GM19324 (cell line): ENCODE results near the gene COX6B1.
"Not testable (repeated sequence)": the region's sequence is repeated elsewhere in the genome, so short reads cannot be mapped to it uniquely, and the experiment has no call there.

Source experiments
- ATAC-seq: cut with Tn5 transposase; IDR thresholded peaks from one replicate; pipeline ENCODE4 v1.9.1; 2021; ENCODE audit warnings: mild to moderate bottlenecking, moderate library complexity; ENCODE audit not compliant: unreplicated experiment, low FRiP score

The COX6B1 gene

DNA sequence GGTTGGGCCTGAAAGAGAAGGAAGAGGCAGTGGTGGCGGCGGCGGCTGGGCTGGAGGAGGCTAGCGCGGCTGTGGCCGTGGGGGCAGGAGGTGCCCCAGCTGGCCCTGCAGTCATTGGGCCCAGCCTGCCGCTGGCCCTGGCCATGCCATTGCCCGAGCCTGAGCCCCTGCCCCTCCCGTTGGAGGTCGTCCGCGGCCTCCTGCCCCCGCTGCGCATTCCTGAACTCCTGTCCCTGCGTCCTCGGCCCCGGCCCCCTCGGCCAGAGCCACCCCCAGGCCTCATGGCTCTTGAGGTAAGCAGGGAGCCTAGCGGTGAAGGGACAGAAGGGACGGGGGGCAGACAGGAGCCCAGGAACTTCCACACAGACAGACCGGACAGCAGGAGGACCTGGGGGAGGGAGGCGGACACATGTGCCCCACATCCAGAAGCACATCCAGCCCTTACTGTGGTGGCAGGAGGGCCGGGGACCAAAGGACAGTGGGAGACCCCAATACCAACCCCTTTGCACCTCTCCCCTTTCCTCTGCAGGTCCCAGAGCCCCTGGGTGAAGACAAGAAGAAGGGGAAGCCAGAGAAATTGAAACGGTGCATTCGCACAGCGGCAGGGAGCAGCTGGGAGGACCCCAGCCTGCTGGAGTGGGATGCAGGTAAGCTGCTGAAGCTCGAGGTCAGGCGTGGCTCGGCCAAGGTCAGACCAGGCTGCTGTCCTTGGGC, 14.2 kb upstream of the COX6B1 start:
- no peak for ATAC-seq

DNA sequence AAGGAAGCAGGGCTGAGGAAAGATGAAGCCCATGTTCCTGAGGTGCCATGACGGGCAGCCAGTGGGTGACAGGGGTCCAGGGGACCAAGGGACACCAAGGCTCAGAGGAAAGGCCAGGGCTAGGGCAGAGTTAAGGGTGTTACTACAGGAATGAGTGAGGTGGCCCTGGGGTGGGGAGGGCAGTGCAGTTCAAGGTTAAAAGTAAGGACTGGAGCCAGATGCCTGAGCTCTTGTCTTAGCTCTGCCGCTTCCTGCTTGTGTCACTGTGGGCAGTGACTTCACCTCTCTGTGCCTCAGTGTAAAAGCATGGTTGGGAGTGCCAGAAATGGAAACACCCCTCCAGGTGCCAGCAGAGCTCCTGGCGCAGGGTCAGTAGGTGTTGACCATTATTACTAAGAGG, 11.5 kb upstream of the COX6B1 start:
- ATAC-seq: no peak

DNA sequence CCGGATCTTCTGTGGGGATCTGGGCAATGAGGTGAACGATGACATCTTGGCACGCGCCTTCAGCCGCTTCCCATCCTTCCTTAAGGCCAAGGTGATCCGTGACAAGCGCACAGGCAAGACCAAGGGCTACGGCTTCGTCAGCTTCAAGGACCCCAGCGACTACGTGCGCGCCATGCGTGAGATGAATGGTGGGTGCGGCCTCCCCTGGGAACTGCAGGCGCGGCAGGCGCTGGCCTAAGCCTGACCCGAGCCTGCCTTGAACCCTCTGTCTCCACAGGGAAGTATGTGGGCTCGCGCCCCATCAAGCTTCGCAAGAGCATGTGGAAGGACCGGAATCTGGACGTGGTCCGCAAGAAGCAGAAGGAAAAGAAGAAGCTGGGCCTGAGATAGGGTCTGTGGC, 11.0 kb upstream of the COX6B1 start:
- ATAC-seq: no peak

DNA sequence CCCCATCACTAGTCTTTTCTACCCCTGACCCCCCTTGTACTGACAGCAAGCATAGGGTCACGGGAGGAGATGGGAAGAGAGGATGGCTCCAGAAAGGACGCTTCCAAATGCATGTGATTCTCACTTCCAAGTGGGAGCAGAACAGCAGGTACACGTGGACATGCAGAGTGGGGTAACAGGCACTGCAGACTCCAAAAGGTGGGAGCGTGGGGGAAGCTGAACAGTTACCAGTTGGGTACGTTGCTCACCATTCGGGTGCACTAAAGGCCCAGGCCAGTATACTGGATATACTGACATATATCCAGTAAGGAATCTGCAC, 8.8 kb upstream of the COX6B1 start:
- no peak for ATAC-seq

DNA sequence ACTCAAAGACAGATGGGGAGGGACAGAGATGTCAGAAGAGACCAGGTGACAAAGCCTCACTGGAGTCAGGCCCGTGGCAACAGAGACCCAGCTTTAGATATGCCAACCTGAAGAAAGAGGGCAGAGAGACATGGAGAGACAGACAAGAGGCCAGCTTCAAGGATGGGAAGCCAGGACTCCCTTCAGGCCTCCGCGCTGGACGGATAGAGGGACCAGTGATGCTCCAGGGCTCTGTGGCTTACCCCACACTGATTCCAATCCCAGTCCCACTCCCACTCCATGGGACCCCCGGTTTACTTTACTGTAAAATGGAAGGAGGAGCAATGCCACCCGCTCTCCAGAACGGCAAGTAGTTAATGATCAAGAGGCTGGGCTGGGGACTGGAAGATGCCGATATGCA, 8.3 kb upstream of the COX6B1 start:
- ATAC-seq: no peak

DNA sequence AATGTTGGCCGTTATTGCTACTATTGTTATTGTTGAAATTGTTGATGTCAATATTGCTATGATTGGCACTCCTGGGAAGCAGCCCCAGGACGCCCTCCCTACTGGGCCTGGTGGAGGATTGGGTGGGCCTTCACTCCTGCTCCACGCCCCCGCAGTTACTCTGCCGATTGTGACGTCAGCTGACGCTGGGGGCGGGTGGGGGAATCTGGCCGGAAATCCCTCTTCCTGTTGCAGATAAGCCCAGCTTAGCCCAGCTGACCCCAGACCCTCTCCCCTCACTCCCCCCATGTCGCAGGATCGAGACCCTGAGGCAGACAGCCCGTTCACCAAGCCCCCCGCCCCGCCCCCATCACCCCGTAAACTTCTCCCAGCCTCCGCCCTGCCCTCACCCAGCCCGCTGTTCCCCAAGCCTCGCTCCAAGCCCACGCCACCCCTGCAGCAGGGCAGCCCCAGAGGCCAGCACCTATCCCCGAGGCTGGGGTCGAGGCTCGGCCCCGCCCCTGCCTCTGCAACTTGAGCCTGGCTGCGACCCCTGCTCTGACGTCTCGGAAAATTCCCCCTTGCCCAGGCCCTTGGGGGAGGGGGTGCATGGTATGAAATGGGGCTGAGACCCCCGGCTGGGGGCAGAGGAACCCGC, 6.5 kb upstream of the COX6B1 start, which contains the start of gene ETV2:
ETV2 (plus strand) TSS at position 231 of the 637 bp plus-strand sequence. CDS start 716 bp downstream, outside the sequence.
- no peak for ATAC-seq

DNA sequence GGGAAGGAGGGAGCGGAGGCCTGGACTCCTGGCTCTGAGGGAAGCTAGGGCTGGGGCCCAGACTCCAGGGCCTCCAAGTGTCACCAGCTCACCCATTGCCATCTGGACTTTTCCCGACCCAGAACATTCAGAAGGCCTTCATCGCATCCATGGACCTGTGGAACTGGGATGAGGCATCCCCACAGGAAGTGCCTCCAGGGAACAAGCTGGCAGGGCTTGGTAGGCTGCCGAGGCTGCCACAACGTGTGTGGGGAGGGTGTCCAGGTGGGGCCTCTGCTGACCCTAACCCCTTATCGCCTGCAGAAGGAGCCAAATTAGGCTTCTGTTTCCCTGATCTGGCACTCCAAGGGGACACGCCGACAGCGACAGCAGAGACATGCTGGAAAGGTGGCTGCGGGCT, 5.8 kb upstream of the COX6B1 start:
- no peak for ATAC-seq

DNA sequence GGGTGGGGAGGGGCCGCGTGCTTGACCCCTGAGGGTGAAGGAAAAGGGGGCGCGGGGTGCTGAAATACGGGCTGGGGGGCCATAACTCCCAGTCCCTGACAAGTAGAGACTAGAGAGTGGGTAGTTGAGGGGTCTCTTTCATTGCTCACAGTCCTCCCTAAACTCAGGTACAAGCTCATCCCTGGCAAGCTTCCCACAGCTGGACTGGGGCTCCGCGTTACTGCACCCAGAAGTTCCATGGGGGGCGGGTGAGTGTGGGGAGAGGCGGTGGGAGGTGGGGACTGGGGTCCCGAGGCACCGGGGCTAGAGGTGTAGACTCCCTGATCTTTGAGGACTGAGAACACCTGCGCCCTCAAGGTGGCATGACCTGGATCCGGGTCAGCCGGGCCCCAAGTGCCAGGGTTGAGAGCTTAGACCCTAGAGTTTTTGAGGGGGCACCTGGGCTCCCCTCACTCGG, 5.3 kb upstream of the COX6B1 start:
- ATAC-seq: no peak

DNA sequence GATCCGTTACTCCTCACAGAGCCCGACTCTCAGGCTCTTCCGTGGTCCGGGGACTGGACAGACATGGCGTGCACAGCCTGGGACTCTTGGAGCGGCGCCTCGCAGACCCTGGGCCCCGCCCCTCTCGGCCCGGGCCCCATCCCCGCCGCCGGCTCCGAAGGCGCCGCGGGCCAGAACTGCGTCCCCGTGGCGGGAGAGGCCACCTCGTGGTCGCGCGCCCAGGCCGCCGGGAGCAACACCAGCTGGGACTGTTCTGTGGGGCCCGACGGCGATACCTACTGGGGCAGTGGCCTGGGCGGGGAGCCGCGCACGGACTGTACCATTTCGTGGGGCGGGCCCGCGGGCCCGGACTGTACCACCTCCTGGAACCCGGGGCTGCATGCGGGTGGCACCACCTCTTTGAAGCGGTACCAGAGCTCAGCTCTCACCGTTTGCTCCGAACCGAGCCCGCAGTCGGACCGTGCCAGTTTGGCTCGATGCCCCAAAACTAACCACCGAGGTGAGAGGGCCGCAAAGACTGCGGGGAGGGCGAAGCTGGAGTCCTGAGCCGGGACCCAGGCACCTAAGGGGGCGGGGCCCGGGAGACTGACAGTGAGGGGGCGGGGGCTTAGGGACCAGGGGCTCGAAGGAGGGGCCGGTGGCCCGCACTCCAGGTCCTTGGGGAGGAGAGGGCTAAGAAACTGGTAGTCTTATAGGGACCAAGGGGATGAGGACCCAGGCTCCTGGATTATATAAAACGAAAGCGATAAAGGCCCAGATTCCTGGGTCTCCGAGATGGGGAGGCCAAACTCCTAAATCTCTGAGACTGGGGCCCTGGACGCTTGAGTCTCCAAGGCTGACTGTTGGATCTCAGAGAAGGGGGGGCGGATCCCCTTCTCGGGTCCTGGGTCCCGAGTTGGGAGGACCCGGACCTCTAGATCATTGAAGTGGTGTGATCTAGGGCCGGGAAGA, 4.6 kb upstream of the COX6B1 start:
- ATAC-seq: peak; percentile 38

DNA sequence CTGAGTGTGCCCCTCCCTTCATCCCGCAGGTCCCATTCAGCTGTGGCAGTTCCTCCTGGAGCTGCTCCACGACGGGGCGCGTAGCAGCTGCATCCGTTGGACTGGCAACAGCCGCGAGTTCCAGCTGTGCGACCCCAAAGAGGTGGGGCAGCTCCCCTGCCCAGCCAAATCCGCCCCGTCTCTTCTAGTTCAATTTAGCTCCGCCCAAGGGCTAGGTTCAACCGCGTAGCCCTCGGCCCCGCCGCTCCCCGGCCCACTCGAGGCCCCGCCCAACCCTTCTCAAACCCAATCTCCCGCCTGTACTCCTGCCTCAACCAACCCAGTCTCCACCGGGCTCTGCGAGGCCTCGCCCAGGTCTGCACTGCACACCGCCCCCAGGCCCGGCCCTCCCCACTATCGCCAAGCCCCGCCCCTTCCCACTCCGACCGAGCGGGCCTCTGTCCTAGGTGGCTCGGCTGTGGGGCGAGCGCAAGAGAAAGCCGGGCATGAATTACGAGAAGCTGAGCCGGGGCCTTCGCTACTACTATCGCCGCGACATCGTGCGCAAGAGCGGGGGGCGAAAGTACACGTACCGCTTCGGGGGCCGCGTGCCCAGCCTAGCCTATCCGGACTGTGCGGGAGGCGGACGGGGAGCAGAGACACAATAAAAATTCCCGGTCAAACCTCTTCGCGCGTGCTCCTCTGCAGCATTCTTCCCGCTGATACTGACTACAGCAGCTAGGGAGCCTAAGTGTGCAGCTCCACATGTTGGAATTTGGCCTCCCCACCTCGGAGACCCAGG, 3.7 kb upstream of the COX6B1 start:
- peak; percentile 72 for ATAC-seq

DNA sequence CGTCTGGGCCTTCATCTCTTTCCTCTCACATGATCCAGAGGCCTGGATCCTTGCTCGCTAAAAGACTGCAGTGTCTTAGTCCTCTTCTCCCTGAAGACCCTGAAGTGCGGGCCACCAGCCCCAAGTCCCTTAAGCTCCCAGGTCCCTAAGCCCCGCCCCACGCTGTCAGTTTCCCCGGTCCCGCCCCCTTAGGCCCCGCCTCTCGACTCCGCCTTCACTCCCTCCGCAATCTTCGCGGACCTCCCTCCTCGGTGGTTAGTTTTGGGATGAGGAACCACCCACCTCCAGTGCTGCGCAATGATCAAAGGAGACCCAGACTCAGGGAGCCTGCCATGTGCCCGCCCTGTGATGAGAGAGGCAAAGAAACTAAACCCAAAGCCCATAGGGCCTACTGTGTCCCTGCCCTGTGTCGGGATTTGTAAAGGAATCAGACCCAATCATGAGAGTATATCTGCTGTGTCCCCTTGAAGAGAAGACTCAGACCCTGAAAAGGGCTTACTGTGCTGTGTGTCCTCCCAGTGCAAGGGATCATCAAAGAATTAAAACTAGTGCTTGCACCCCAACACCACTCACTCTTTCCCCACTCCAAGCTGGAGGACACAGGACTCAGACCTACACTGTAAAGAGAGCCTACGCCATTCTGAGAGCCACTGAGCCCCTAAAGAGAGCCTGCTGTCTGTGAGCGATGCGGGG, 3.0 kb upstream of the COX6B1 start:
- no peak for ATAC-seq

DNA sequence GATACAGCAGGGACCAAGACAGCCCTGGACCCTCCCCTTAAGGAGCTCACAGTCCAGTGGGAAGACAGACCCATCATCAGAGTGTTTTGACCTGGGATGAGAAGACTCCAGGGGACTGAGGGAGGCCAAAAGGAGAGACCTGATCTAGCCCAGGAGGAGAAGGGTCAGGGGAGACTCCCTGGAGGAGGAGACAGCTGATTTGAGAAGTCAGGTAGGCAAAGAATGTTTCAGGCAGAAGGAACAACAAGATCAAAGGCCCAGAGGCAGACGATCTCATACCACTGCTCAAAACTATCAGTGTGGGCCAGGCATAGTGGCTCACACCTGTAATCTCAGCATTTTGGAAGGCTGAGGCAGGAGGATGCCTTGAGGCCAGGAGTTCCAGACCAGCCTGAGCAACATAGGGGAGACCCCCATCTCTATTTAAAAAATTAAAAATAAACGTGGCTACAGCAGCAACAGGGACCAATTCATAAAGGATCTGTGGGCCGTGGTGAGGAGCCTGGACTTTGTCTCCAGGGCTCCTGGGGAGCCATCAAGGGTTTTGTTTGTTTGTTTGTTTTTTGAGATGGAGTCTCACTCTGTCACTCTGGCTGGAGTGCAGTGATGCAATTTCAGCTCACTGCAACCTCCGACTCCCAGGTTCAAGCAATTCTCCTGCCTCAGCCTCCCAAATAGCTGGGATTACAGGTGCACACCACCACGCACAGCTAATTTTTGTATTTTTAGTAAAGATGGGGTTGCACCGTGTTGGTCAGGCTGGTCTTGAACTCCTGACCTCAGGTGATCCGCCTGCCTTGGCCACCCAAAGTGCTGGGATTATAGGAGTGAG, 2.2 kb upstream of the COX6B1 start:
- ATAC-seq: no peak

DNA sequence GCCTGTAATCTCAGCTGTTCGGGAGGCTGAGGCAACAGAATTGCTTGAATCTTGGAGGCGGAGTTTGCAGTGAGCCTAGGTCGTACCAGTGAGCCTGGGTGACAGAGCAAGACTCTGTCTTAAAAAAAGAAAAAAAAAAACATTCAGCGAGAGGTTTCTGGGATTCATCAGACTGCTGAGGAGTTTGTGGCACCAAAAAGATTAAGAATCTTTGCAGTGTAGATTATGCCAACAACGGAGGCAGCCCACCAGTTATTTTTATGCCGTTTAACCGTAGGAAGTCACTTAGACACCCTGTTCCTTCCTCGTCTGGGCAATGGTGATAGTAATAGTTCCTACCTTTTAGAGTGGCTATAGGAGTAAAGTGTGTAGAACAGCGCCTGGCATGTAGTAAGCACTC, 2.5 kb downstream of the COX6B1 start:
- no peak for ATAC-seq

DNA sequence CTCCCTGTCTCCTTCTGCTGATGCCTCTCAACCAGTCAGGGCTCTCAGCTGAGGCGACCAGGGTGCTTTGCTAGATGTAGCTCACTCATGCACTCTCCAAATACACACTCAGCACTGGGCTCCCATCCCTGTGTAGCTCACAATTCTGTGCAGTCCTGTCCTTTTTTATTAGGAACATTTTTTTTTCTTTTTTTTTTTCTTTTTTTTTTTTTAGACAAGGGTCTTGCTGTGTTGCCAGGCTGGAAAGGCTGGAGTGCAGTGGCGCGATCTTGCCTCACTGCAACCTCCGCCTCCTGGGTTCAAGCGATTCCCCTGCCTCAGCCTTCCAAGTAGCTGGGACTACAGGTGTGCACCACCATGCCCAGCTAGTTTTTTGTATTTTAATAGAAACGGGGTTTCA, 6.7 kb downstream of the COX6B1 start:
- ATAC-seq: not testable (repeated sequence)

DNA sequence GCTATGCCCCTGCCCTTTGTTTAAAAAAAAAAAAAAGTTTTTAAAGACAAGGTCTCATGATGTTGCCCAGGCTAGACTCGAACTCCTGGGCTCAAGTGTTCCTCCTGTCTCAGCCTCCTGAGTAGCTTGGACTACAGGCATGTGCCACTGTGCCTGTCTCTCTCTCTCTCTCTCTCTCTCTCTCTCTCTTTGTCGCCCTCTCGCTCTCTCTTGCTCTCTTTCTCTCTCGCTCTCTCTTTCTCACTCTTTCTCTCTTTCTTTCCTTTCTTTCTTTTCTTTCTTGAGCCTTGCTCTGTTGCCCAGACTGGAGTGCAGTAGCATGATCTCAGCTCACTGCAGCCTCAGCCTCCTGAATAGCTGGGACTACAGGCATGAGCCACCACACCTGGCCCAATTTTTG, 7.5 kb downstream of the COX6B1 start:
- no peak for ATAC-seq

DNA sequence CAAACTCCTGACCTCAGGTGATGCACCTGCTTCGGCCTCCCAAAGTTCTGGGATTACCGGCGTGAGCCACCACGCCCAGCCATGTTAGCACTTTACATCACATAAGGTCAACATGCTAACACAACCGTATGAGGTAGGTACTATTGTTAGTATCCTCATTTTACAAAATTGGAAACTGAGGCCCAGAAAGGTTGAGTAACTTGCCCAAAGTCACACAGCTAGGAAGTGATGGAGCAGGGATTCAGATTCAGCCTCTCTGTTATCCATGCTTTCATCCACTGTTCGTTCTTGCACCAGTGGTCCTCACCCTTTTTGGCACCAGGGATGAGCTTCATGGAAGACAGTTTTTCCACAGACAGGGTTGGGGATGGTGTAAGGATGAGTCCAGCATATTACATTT, 8.6 kb downstream of the COX6B1 start:
- no peak for ATAC-seq

DNA sequence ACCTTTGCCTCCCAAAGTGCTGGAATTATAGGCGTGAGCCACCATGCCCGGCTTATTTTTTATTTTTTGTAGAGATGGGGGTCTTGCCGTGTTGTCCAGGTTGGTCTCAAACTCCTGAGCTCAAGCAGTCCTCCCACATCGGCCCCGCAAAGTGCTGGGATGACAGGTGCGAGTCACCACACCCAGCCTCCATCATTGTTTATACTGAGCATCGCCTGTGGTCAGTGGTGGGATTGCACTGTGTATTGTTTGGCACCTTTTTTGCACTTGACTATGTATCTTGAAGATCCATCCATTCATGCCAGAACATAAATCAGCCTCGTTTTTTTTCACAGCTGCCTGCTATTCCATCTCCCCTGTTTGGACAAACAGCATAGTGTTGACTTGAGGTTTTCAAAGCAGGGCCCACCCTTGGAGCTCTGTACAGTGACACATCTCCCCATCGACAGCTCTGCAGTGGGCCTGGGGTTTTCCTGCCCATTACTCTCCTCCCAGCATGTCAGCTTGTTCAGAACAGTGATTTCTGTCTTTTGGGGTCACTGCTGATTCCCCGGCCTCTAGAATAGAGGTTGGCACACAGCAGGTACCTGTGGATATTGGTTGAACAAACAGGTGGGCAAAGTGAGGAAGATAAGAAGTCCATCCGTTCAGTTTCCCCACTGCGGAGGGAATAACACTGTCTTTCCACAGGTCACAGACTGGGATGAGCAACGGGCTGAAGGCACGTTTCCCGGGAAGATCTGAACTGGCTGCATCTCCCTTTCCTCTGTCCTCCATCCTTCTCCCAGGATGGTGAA, 10.0 kb downstream of the COX6B1 start:
- no peak for ATAC-seq

DNA sequence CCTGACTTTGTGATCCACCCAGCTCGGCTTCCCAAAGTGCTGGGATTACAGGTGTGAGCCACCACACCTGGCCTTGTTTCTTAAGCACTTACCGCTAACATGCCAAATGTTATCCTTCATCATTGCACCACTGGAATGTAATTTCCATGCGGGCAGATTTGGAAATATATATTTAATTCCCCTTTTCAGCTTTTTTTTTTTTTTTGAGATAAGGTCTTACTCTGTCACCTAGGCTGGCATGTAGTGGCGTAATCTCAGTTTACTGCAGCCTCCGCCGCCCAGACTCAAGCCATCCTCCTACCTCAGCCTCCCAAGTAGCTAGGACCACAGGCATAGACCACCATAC, 13.8 kb downstream of the COX6B1 start:
- ATAC-seq: no peak
